Erythroblast (primary cell): ENCODE results near the gene PPHLN1.

ENCODE experiments used
- DNase-seq, 2 experiments: peaks; one replicate each; lab custom pipeline; 2025; lab: John Stamatoyannopoulos, UW
- GATA1 ChIP-seq: IDR thresholded peaks from 2 replicates; pipeline ENCODE4 v1.6.1; 2011; ENCODE audit warnings: low read depth, mild to moderate bottlenecking, control low read depth, low read length, moderate library complexity
- POLR2A ChIP-seq: IDR thresholded peaks from 2 replicates; pipeline ENCODE4 v1.6.1; 2011; ENCODE audit warnings: mild to moderate bottlenecking, low read length

Gene PPHLN1

DNA sequence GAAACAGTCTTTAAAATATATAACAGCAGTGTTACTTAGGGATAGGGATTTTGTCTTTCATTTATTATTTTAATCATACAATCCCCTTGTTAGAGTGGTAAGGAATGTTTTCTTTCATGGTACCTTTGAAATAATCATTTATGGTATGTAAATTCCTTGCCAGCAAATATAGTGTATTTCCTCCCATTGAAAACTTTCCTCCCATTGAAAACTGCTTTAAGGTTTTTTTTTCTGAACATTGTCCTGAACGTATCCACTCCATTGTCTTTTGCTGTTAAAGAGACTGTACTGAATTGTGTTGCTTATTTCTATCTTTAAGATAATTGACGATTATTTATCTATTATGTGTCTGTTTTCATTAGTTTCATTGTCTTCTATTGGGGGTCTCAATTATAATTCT is 83.5 kb downstream of the PPHLN1 start:
- no peak for TF ChIP-seq GATA1
- no peak for TF ChIP-seq POLR2A
- no peak for DNase-seq

DNA sequence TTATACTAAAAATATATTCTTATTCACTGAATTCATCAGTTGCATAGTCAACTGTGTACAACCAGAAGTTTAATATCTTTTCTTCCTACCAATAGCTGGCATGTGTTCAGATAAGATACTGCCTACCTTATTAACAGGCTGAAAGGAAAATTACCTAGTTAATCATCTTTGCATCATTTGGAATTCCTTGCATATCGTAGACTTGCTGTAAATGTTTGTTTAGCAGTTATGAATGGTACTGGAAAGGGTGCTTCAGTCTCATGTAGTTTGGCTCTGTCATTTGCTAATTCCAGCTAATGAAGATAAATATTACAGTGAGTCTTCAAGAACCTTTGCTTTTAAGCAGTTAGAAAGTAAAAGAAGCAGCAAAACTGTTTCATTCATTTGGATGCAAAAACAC is 84.4 kb downstream of the PPHLN1 start:
- TF ChIP-seq POLR2A, result no peak
- no peak for TF ChIP-seq GATA1
- DNase-seq, result peak in 1 of 2 experiments; percentile 8

DNA sequence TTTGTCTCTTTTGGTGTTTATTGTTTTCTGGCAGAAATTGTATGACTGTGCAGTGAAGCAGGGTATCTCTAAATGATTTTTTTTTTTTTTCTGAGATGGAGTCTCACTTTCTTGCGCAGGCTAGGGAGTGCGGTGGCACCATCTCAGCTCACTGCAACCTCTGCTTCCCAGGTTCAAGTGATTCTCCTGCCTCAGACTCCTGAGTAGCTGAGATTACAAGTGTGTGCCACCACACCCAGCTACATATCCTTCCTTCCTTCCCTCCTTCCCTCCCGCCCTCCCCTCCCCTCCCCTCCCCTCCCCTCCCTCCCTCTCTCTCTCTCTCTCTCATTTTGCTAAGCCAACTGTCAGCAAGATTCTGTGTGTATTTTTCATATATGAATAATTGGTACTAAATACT is 94.4 kb downstream of the PPHLN1 start:
- TF ChIP-seq GATA1, result no peak
- no peak for TF ChIP-seq POLR2A

DNA sequence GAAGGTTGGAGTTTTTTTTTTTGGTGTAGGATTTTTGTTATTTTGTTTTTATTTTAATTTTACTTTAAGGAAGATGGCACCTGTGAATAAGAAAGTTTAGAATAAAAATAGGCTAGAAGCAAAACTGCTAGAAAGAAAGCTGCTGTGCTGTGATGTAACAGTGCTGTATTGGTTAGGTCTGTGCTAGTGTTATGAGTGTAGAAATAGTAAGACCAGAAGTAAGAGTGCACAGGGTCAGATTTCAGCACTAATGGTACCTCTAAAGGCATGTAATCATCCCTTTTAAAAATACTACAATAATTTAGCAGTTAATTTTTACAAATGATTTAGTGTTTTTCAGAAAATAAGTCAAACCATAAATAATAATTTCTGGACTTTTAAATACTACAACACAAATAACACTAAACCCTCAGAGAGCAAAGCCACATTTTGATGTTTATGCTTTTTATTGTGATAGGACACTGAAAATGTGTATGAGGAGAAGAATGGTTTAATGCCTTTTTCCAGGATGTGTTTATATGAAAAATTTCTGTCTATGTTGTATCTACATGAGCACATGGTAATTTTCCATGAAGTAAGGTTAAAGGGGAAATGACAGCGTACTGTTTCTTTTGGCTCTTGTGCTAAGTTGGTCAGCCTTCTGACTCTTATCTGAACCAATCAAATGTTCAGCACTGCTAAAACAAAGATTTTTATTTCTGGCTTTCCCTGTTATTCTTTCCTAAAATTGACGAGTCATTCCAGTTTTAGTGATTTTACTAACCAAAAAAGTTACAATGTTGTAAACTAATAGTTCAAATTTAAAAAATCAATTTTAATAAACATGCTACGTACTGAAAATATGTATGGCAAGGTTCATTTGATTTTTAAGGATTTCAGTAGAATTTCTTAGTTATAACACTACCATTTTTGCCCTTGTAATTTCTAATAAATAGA is 96.1 kb downstream of the PPHLN1 start:
- peak in 1 of 2 experiments; percentile 5 for DNase-seq
- TF ChIP-seq GATA1 (no peak), POLR2A (no peak)

More for the DNA sequence above, 94.4 kb downstream of the PPHLN1 start:
- peak; percentile 9 for DNase-seq

DNA sequence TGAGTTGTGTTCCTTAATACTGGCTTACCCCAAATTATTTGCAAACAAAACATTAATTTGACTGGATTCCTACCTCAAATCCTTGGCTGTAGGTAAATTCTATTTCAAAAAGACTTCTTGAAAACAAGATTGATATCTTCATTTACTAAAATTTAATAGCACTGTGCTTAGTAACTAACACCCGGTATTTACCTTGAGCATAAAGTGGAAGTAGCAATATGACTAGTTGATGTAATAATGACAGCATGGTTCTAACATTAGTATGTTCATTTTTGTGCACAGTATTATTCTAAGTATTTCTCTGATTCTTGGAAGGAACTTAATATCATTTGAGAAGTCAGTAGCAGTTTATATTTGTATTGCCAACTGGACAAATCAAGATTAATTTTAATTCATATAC is 96.8 kb downstream of the PPHLN1 start:
- no peak for DNase-seq

GRCh38 chr12:42426746-42427145 is 100.8 kb downstream of the PPHLN1 start:
- peak; percentile 37 to 71 for DNase-seq
- no peak for TF ChIP-seq GATA1
- no peak for TF ChIP-seq POLR2A

More for the DNA sequence above, 96.8 kb downstream of the PPHLN1 start:
- TF ChIP-seq POLR2A (no peak), GATA1 (no peak)

DNA sequence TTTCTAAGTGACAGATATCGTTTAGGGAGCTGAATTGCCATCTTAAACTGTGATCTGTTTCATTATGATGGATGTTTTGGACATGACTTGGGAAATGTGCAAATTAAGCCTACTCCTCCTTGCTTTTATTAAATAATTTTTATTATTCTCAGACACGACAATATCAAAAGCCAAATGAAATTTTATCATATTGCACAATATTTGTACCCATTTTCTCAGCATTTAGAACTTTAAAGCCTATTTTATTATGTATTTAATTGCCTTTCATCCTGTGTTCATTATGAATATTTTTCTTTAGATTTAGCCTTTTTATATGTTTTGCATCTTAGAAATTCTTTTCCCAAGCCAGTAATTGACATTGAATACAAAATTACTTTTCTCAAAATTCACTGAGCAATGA is 102.9 kb downstream of the PPHLN1 start:
- DNase-seq, result no peak
- TF ChIP-seq GATA1 (no peak), POLR2A (no peak)

DNA sequence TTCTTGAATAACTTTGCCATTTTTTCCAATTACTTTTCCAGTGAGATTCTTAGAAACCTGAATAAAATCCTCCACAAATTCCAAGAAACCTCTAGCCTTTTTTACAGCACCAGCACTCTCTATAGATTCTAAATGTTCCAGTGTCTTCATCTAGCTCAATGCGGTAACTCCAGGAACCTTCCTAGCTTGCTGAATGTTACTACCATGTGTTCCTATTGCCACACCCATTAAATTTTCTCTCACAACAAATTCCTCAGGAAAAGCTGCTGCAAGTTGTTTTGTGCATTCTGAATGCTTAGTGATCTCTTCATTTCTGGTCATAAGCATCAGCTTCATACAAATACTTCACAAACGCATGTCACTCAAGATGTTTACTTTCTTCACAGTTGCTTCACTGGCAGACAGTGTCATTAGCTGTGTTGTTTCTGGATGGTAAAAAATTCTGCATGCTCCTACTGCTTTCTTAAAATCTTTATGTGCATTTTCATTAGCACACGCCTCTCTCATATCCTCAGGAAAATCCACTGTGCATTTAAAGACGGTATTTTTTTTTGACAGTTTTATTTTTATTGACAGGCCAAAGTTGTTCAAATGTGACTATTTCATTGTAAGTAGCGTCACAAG is 106.7 kb downstream of the PPHLN1 start:
- DNase-seq, result no peak

GRCh38 chr12:42440608-42441007 is 114.6 kb downstream of the PPHLN1 start:
- no peak for DNase-seq
- no peak for TF ChIP-seq POLR2A
- TF ChIP-seq GATA1, result no peak

More for the DNA sequence above, 106.7 kb downstream of the PPHLN1 start:
- TF ChIP-seq GATA1, result no peak
- TF ChIP-seq POLR2A, result no peak

GRCh38 chr12:42442311-42442759 is 116.4 kb downstream of the PPHLN1 start:
- no peak for DNase-seq
- no peak for TF ChIP-seq POLR2A
- no peak for TF ChIP-seq GATA1

- TF ChIP-seq POLR2A (no peak), GATA1 (no peak)
- no peak for DNase-seq
These were observed 116.9 kb downstream of the PPHLN1 start for GRCh38 chr12:42442888-42443287.

- no peak for DNase-seq
- TF ChIP-seq POLR2A (no peak), GATA1 (no peak)
These were observed 118.4 kb downstream of the PPHLN1 start for GRCh38 chr12:42444192-42444943.

GRCh38 chr12:42445891-42446290 is 119.9 kb downstream of the PPHLN1 start:
- no peak for TF ChIP-seq POLR2A
- no peak for TF ChIP-seq GATA1
- DNase-seq, result no peak

DNA sequence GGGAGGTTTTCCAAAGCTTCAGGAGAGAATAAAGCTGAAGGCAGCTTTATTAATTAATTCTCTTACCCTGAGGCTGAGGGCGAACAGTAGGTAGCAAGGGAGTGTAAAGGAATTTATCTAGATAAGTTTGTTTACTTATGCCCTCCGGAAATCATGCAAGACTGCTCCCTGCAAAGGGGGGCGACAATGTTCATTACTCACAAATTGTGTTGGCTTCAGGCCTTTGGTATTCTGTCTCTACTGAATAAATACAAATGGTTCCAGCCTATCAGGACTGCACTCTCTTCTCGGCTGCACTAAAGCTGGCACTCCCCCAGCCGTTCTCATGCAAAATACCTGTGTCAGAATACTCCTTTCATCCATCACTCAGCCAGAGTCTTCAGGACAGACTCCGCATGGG is 120.8 kb downstream of the PPHLN1 start:
- DNase-seq, result no peak
- TF ChIP-seq GATA1, result no peak
- no peak for TF ChIP-seq POLR2A
